H1 (cell line): ENCODE results near the gene PRDX5. TPM values are rescaled to one million over a fixed set of nuclear protein-coding genes. Genes with fewer than 3 reads are reported as not detected.
A peak's percentile ranks its signal among the peaks of the same experiment; 100 is the strongest.

Experiments used
- CTCF ChIA-PET: fragments of 300-600 bp; sonication (Branson Sonifier 250); formaldehyde crosslinking; loops from one replicate; lab custom pipeline; 2021; ENCODE audit not compliant: partially characterized antibody; lab: Charles Lee
- POLR2A ChIA-PET: fragments of 300-600 bp; sonication (Branson Sonifier 250); formaldehyde crosslinking; loops from one replicate; lab custom pipeline; 2021; ENCODE audit warnings: inconsistent platforms; ENCODE audit not compliant: partially characterized antibody; lab: Charles Lee
- DNase-seq, 2 experiments: peaks; one replicate each; pipeline versions ENCODE4 v3.0.0 to v3.0.0-alpha.2; 2010 to 2022; ENCODE audit warnings: low spot score in 2 of 2, low read depth in 1 of 2, mixed read lengths in 1 of 2
- FAIRE-seq: peaks from 2 replicates; lab custom pipeline; 2011; peaks lifted over from hg19 to GRCh38; lab: Jason Lieb, UNC
- H2AFZ ChIP-seq: 2 replicates; pipeline ENCODE4 v1.8.1; 2012; ENCODE audit warnings: low read length, inconsistent platforms
- H2AK5ac ChIP-seq: 2 replicates; pipeline ENCODE4 v1.6.1; 2013; ENCODE audit warnings: low read depth, low read length
- H2BK120ac ChIP-seq: replicated peaks from 2 replicates; pipeline ENCODE3; 2013; ENCODE audit warnings: low read depth, low read length, inconsistent platforms
- H2BK12ac ChIP-seq: 2 replicates; pipeline ENCODE4 v1.6.1; 2013; ENCODE audit warnings: low read depth, low read length
- H2BK15ac ChIP-seq: 2 replicates; pipeline ENCODE4 v1.6.1; 2013; ENCODE audit warnings: low read length
- H2BK20ac ChIP-seq: 2 replicates; pipeline ENCODE4 v1.6.1; 2013; ENCODE audit warnings: low read length
- H2BK5ac ChIP-seq: 2 replicates; pipeline ENCODE4 v1.6.1; 2013; ENCODE audit warnings: low read depth, low read length
- H3K14ac ChIP-seq: 2 replicates; pipeline ENCODE4 v1.6.1; 2013; ENCODE audit warnings: inconsistent platforms; ENCODE audit not compliant: insufficient read length
- H3K18ac ChIP-seq: 2 replicates; pipeline ENCODE4 v1.6.1; 2013; ENCODE audit warnings: low read length; ENCODE audit errors: extremely low read depth
- H3K23ac ChIP-seq: 2 replicates; pipeline ENCODE4 v1.6.1; 2013; ENCODE audit warnings: inconsistent platforms; ENCODE audit not compliant: insufficient read length
- H3K23me2 ChIP-seq: 2 replicates; pipeline ENCODE4 v1.6.1; 2013; ENCODE audit warnings: low read depth, low read length
- H3K27ac ChIP-seq: 2 replicates; pipeline ENCODE4 v1.6.1; 2011; ENCODE audit warnings: low read depth, low read length, inconsistent platforms
- H3K27me3 ChIP-seq, 4 experiments: replicated peaks in 1 of 4; 1 replicate in 1 of 4; 2 replicates in 3 of 4; pipeline versions ENCODE4 v1.6.1 to v1.8.1; 2011 to 2013; ENCODE audit warnings: low read length in 3 of 4, mild to moderate bottlenecking in 3 of 4, inconsistent platforms in 2 of 4, mixed read lengths in 2 of 4, moderate library complexity in 1 of 4; ENCODE audit not compliant: control insufficient read depth in 3 of 4, insufficient read depth in 3 of 4; ENCODE audit errors: extremely low read depth in 1 of 4
- H3K36me3 ChIP-seq, 4 experiments: 2 replicates each; pipeline versions ENCODE4 v1.6.1 to v1.8.1; 2011 to 2013; ENCODE audit warnings: mild to moderate bottlenecking in 4 of 4, low read length in 3 of 4, moderate library complexity in 2 of 4, control low read depth in 1 of 4, inconsistent platforms in 1 of 4; ENCODE audit not compliant: insufficient read depth in 4 of 4, control insufficient read depth in 2 of 4
- H3K4ac ChIP-seq: replicated peaks from 2 replicates; pipeline ENCODE3; 2013; ENCODE audit warnings: low read length, low read depth, mixed read lengths, inconsistent platforms; ENCODE audit not compliant: insufficient read length
- H3K4me1 ChIP-seq, 4 experiments: replicated peaks in 1 of 4; 1 replicate in 1 of 4; 2 replicates in 3 of 4; pipeline versions ENCODE4 v1.6.1 to v1.8.1; 2011 to 2013; ENCODE audit warnings: low read length in 3 of 4, inconsistent platforms in 2 of 4, mixed read lengths in 1 of 4; ENCODE audit not compliant: insufficient read depth in 4 of 4, control insufficient read depth in 3 of 4
- H3K4me2 ChIP-seq, 2 experiments: 2 replicates each; pipeline versions ENCODE4 v1.6.1 to v1.8.1; 2011 to 2013; ENCODE audit warnings: low read depth in 2 of 2, low read length in 2 of 2, control low read depth in 1 of 2, inconsistent platforms in 1 of 2, mild to moderate bottlenecking in 1 of 2; ENCODE audit not compliant: insufficient read depth in 1 of 2
- H3K4me3 ChIP-seq, 4 experiments: fragments of 200-600, 300-600 bp in 1 of 4; sonication (generic), shearing (Covaris generic), sonication (Bioruptor Twin) in 1 of 4; 2 replicates each; pipeline versions ENCODE4 v1.5.1 to v1.8.1; 2011 to 2016; ENCODE audit warnings: low read length in 4 of 4, low read depth in 3 of 4, control low read depth in 2 of 4, inconsistent platforms in 2 of 4, mild to moderate bottlenecking in 2 of 4, mixed read lengths in 1 of 4, moderate library complexity in 1 of 4; ENCODE audit not compliant: insufficient read depth in 2 of 4; ENCODE audit errors: extremely low read depth in 1 of 4
- H3K56ac ChIP-seq: replicated peaks from 2 replicates; pipeline ENCODE3; 2013; ENCODE audit warnings: low read depth, mild to moderate bottlenecking, mixed read lengths, low read length, inconsistent platforms; ENCODE audit not compliant: insufficient read length
- H3K79me1 ChIP-seq: 2 replicates; pipeline ENCODE4 v1.6.1; 2013; ENCODE audit warnings: low read depth, low read length, control low read depth
- H3K79me2 ChIP-seq, 2 experiments: 2 replicates each; pipeline versions ENCODE4 v1.6.1 to v1.8.1; 2012 to 2013; ENCODE audit warnings: low read length in 2 of 2, mild to moderate bottlenecking in 2 of 2, inconsistent platforms in 1 of 2; ENCODE audit not compliant: insufficient read depth in 2 of 2, control insufficient read depth in 1 of 2
- H3K9ac ChIP-seq, 4 experiments: replicated peaks in 1 of 4; 1 replicate in 1 of 4; 2 replicates in 3 of 4; pipeline versions ENCODE4 v1.6.1 to v1.8.1; 2011 to 2013; ENCODE audit warnings: low read depth in 3 of 4, low read length in 3 of 4, control low read depth in 2 of 4, mild to moderate bottlenecking in 2 of 4, moderate library complexity in 2 of 4, inconsistent platforms in 1 of 4; ENCODE audit errors: extremely low read depth in 1 of 4
- H3K9me3 ChIP-seq, 2 experiments: 2 replicates each; pipeline versions ENCODE4 v1.6.1 to v1.8.1; 2012 to 2013; ENCODE audit warnings: mild to moderate bottlenecking in 2 of 2, moderate library complexity in 2 of 2, control low read depth in 1 of 2, inconsistent platforms in 1 of 2, low read depth in 1 of 2, low read length in 1 of 2, mixed read lengths in 1 of 2; ENCODE audit not compliant: insufficient read depth in 2 of 2
- H4K20me1 ChIP-seq, 2 experiments: replicated peaks in 1 of 2; 2 replicates each; pipeline versions ENCODE3 to v1.8.1; 2011 to 2013; ENCODE audit warnings: inconsistent platforms in 2 of 2, low read length in 2 of 2, mild to moderate bottlenecking in 1 of 2; ENCODE audit not compliant: insufficient read depth in 2 of 2, control insufficient read depth in 1 of 2
- H4K5ac ChIP-seq: 2 replicates; pipeline ENCODE4 v1.6.1; 2013; ENCODE audit warnings: low read length, low read depth, mixed read lengths, inconsistent platforms; ENCODE audit not compliant: insufficient read length
- H4K8ac ChIP-seq: 2 replicates; pipeline ENCODE4 v1.8.0; 2013; ENCODE audit warnings: mild to moderate bottlenecking, moderate library complexity, low read length, inconsistent platforms; ENCODE audit not compliant: insufficient read depth; ENCODE audit errors: extremely low read depth
- H4K91ac ChIP-seq: replicated peaks from 2 replicates; pipeline ENCODE3; 2013; ENCODE audit warnings: low read length, mixed read lengths, inconsistent platforms; ENCODE audit not compliant: insufficient read length
- ASH2L ChIP-seq: fragments of 200-600, 300-600 bp; sonication (generic); IDR thresholded peaks from one replicate; pipeline ENCODE4 v1.7.1; 2017; ENCODE audit warnings: low read length
- HDAC6 ChIP-seq: IDR thresholded peaks from one replicate; pipeline ENCODE4 v1.7.1; 2012; ENCODE audit warnings: low read depth, mild to moderate bottlenecking, inconsistent platforms, low read length, moderate library complexity
- KDM4A ChIP-seq: IDR thresholded peaks from one replicate; pipeline ENCODE4 v1.7.1; 2012; ENCODE audit warnings: low read depth, mild to moderate bottlenecking, moderate library complexity, low read length, inconsistent platforms; ENCODE audit not compliant: severe bottlenecking
- KDM5A ChIP-seq: fragments of 200-600 bp; IDR thresholded peaks from 2 replicates; pipeline ENCODE4 v1.7.1; 2012; ENCODE audit warnings: mild to moderate bottlenecking, low read length, inconsistent platforms, mixed read lengths
- PHF8 ChIP-seq: fragments of 200-600 bp; sonication (generic); conservative IDR thresholded peaks from 2 replicates; pipeline ENCODE4 v1.7.1; 2012; ENCODE audit warnings: low read depth, mild to moderate bottlenecking, inconsistent platforms, low read length, moderate library complexity
- SAP30 ChIP-seq: fragments of 300-600 bp; sonication (generic); IDR thresholded peaks from 2 replicates; pipeline ENCODE4 v1.7.1; 2012; ENCODE audit warnings: low read length, moderate library complexity, mild to moderate bottlenecking, inconsistent platforms; ENCODE audit not compliant: insufficient read depth, insufficient replicate concordance
- SIRT6 ChIP-seq: IDR thresholded peaks from one replicate; pipeline ENCODE4 v1.7.1; 2012; ENCODE audit warnings: low read length, inconsistent platforms
- SRF ChIP-seq: IDR thresholded peaks from 2 replicates; pipeline ENCODE4 v1.6.1; 2011; ENCODE audit warnings: mild to moderate bottlenecking, low read depth, low read length, moderate library complexity
- SUZ12 ChIP-seq: fragments of 200-600 bp; sonication (generic); IDR thresholded peaks from 2 replicates; pipeline ENCODE4 v1.6.1; 2012; ENCODE audit warnings: mild to moderate bottlenecking, inconsistent platforms, low read length, moderate library complexity, mixed read lengths
- ZNF274 ChIP-seq: IDR thresholded peaks from 2 replicates; pipeline ENCODE4 v1.7.0; 2012; ENCODE audit warnings: low read length, borderline replicate concordance; ENCODE audit errors: extremely low read depth
- WGBS, 2 experiments: shearing (Covaris generic) in 1 of 2; methylation state at CpG; one replicate each; pipeline versions ENCODE4 v1.1.6 to v1.1.7; 2013 to 2015; ENCODE audit warnings: low lambda C conversion rate in 2 of 2, mixed read lengths in 2 of 2, inconsistent platforms in 1 of 2, low coverage in 1 of 2, missing lambda C conversion rate in 1 of 2; ENCODE audit not compliant: insufficient replicate concordance in 2 of 2, insufficient coverage in 1 of 2, insufficient read length in 1 of 2; ENCODE audit errors: extremely low coverage in 1 of 2, missing lambda C conversion rate in 1 of 2; 5-methylcytosine and 5-hydroxymethylcytosine counted together
- polyA plus RNA-seq, 7 experiments: library from polyadenylated mRNA; depleted of rRNA in 3 of 7; stranded (reverse) in 5 of 7; unstranded in 2 of 7; fragments of >200 nt in 5 of 7; fragments of 200-250 nt in 2 of 7; gene quantifications; 1 replicate in 5 of 7; 2 replicates in 1 of 7; 4 replicates in 1 of 7; pipeline versions ENCODE4 v1.2.1 to v1.2.3, GENCODE V29; 2011 to 2013; ENCODE audit warnings: missing spikeins in 2 of 7, mixed read lengths in 2 of 7
- total RNA-seq: library from RNA; stranded (reverse); fragmentation: NEBNext Ultra II Directional; extraction: Animal tissue kit (Norgen Biotek cat#: 25700); gene quantifications from 2 replicates; pipeline ENCODE4 v1.2.1, GENCODE V29; 2021
- TF ChIP-seq, protein P1 (sequence below): IDR thresholded peaks from 2 replicates; pipeline ENCODE4 v1.6.1; 2012; ENCODE audit warnings: inconsistent platforms

The PRDX5 gene
- total and polyA plus RNA-seq, 2 of the 8 experiments (the other 6 are each of a cell fraction or from before 2014, with no cell fraction given): 201 to 582 TPM

GRCh38 chr11:64341429-64341828, 23.5 kb downstream of the PRDX5 start:
- DNase-seq: no peak
- H2BK20ac ChIP-seq: no peak overlapping the region
- peaks cover 0 to 2% (median 0%) of the 10 kb centered on the region in 4 experiments; a peak in 1 of 7 replicates for H3K27me3 ChIP-seq
- 0 out of 2 replicates have a peak overlapping the region, but pooled peaks have one; percentile 46 for H2BK5ac ChIP-seq
- H4K8ac ChIP-seq: peak overlapping the region; percentile 8; the same call in 1 of the 2 replicates
- peak overlapping the region; percentile 0; the same call in 1 of the 2 replicates for H2AK5ac ChIP-seq
- H3K9ac ChIP-seq: no peak overlapping the region
- H2BK12ac ChIP-seq: peak overlapping the region; percentile 85; the same call in 1 of the 2 replicates
- H4K20me1 ChIP-seq: peaks cover 0 to 2% of the 10 kb centered on the region in 2 experiments
- H4K5ac ChIP-seq: no peak overlapping the region
- no peak overlapping the region for H2AFZ ChIP-seq
- WGBS, 2 experiments: 81% methylated on average over 17 of the region's 21 CpGs; no CpG with 5 or more reads in 1 of the 2 experiments
- H3K79me2 ChIP-seq: no peaks in the 10 kb centered on the region
- no peak for TF ChIP-seq SRF
- no peak for TF ChIP-seq PHF8
- no peak for TF ChIP-seq KDM4A
- TF ChIP-seq, protein P1, sequence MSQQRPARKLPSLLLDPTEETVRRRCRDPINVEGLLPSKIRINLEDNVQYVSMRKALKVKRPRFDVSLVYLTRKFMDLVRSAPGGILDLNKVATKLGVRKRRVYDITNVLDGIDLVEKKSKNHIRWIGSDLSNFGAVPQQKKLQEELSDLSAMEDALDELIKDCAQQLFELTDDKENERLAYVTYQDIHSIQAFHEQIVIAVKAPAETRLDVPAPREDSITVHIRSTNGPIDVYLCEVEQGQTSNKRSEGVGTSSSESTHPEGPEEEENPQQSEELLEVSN: no peak
- TF ChIP-seq KDM5A: no peak
- TF ChIP-seq ZNF274: no peak
- no peak for TF ChIP-seq ASH2L
- no peak for TF ChIP-seq HDAC6
- TF ChIP-seq SIRT6: no peak
- no peak for TF ChIP-seq SAP30
- TF ChIP-seq SUZ12: no peak
- H3K23ac ChIP-seq: no peak overlapping the region
- H3K18ac ChIP-seq: peak overlapping the region; percentile 38; the same call in 1 of the 2 replicates
- no peak overlapping the region for H3K4ac ChIP-seq
- no peak for FAIRE-seq
- H2BK120ac ChIP-seq: no peak overlapping the region
- peaks cover 11% of the 10 kb centered on the region; the same call in 1 of the 2 replicates for H3K23me2 ChIP-seq
- no peak overlapping the region for H3K56ac ChIP-seq
- peak overlapping the region; percentile 71 to 88 for H3K4me2 ChIP-seq
- H2BK15ac ChIP-seq: peak overlapping the region; percentile 31; the same call in 1 of the 2 replicates
- H3K4me3 ChIP-seq: peak overlapping the region; percentile 54 to 69 (median 62); a peak in 6 of 8 replicates
- H3K4me1 ChIP-seq: peaks cover 0 to 23% (median 17%) of the 10 kb centered on the region in 4 experiments; a peak in 6 of 7 replicates
- no peak overlapping the region for H3K14ac ChIP-seq
- ChIA-PET POLR2A (interaction anchor here (0.6 to 6.1 kb wide), 12 partner anchors 9 to 70 kb away, joined by 3 to 38 read pairs (median 5); partner anchors contain the start of genes BAD, ESRRA, PRDX5 and TRMT112), CTCF (interaction anchor here (0.6 to 37.6 kb wide), 20 partner anchors 4 to 1307 kb away, joined by 3 to 614 read pairs (median 4); partner anchors contain the start of genes BAD, CATSPERZ, CCDC88B and ESRRA)
- peak overlapping the region; percentile 92 for H4K91ac ChIP-seq
- H3K9me3 ChIP-seq: no peaks in the 10 kb centered on the region
- no peak overlapping the region for H3K27ac ChIP-seq
- no peaks in the 10 kb centered on the region for H3K79me1 ChIP-seq
- H3K36me3 ChIP-seq: no peaks in the 10 kb centered on the region
